Measurements from ENCODE around the gene ZNF106.

Gene ZNF106

GRCh38 chr15:42482701-42483100 lies 8.2 kb downstream of the ZNF106 start:
- no peak for DNase-seq (ENCODE audit: low read depth in 1 of 2, low spot score in 1 of 2)

GRCh38 chr15:42474827-42475226 lies 16.1 kb downstream of the ZNF106 start:
- no peak for DNase-seq (ENCODE audit: low read depth in 1 of 2, low spot score in 1 of 2)

GRCh38 chr15:42471002-42471401 lies 19.9 kb downstream of the ZNF106 start:
- DNase-seq (ENCODE audit: low read depth in 1 of 2, low spot score in 1 of 2) = no peak

GRCh38 chr15:42465520-42466259 lies 25.3 kb downstream of the ZNF106 start:
- no peak for DNase-seq (ENCODE audit: low read depth in 1 of 2, low spot score in 1 of 2)

- no peak for DNase-seq (ENCODE audit: low read depth in 1 of 2, low spot score in 1 of 2)
These were observed 29.7 kb downstream of the ZNF106 start for GRCh38 chr15:42461261-42461660.

GRCh38 chr15:42457445-42458442 lies 33.2 kb downstream of the ZNF106 start:
- DNase-seq (ENCODE audit: low read depth in 1 of 2, low spot score in 1 of 2) = no peak

GRCh38 chr15:42456971-42457370 lies 34.0 kb downstream of the ZNF106 start:
- DNase-seq (ENCODE audit: low read depth in 1 of 2, low spot score in 1 of 2) = no peak

- no peak for DNase-seq (ENCODE audit: low read depth in 1 of 2, low spot score in 1 of 2)
These were observed 34.4 kb downstream of the ZNF106 start for GRCh38 chr15:42456531-42456930.

GRCh38 chr15:42453826-42454225 lies 37.1 kb downstream of the ZNF106 start:
- no peak for DNase-seq (ENCODE audit: low read depth in 1 of 2, low spot score in 1 of 2)

- DNase-seq (ENCODE audit: low read depth in 1 of 2, low spot score in 1 of 2) = no peak
These were observed 40.5 kb downstream of the ZNF106 start for GRCh38 chr15:42450425-42450790.

- no peak for DNase-seq (ENCODE audit: low read depth in 1 of 2, low spot score in 1 of 2)
These were observed 41.0 kb downstream of the ZNF106 start for GRCh38 chr15:42449770-42450424.

- DNase-seq (ENCODE audit: low read depth in 1 of 2, low spot score in 1 of 2) = no peak
These were observed 42.7 kb downstream of the ZNF106 start for GRCh38 chr15:42448281-42448680.

- DNase-seq (ENCODE audit: low read depth in 1 of 2, low spot score in 1 of 2) = no peak
These were observed 43.3 kb downstream of the ZNF106 start for GRCh38 chr15:42447599-42447998.

GRCh38 chr15:42445551-42445950 lies 45.4 kb downstream of the ZNF106 start:
- DNase-seq (ENCODE audit: low read depth in 1 of 2, low spot score in 1 of 2) = no peak

GRCh38 chr15:42444415-42445063 lies 46.4 kb downstream of the ZNF106 start:
- DNase-seq (ENCODE audit: low read depth in 1 of 2, low spot score in 1 of 2) = no peak

- no peak for DNase-seq (ENCODE audit: low read depth in 1 of 2, low spot score in 1 of 2)
These were observed 63.3 kb downstream of the ZNF106 start for GRCh38 chr15:42427429-42428223.

GRCh38 chr15:42421376-42421775 lies 69.6 kb downstream of the ZNF106 start:
- DNase-seq (ENCODE audit: low read depth in 1 of 2, low spot score in 1 of 2) = no peak

- DNase-seq (ENCODE audit: low read depth in 1 of 2, low spot score in 1 of 2) = no peak
These were observed 71.6 kb downstream of the ZNF106 start for GRCh38 chr15:42419369-42419768.

GRCh38 chr15:42413920-42414319 lies 77.0 kb downstream of the ZNF106 start:
- no peak for DNase-seq (ENCODE audit: low read depth in 1 of 2, low spot score in 1 of 2)

- DNase-seq (ENCODE audit: low read depth in 1 of 2, low spot score in 1 of 2) = no peak
These were observed 79.1 kb downstream of the ZNF106 start for GRCh38 chr15:42411884-42412283.

Data from activated CD4-positive, alpha-beta T cell treated with anti-CD3 and anti-CD28 coated beads, Interleukin-2, amount 50 U/mL, for 24 hours (primary cell).